ENCODE measurements around the gene EXOSC10.

EXOSC10 gene

GRCh38 chr1:11099310-11100148 is at the start of gene EXOSC10:
TSS of gene EXOSC10 (minus strand) at chr1:11099869. CDS start at chr1:11099831, 38 bp downstream.
- peak; percentile 95 for DNase-seq

DNA sequence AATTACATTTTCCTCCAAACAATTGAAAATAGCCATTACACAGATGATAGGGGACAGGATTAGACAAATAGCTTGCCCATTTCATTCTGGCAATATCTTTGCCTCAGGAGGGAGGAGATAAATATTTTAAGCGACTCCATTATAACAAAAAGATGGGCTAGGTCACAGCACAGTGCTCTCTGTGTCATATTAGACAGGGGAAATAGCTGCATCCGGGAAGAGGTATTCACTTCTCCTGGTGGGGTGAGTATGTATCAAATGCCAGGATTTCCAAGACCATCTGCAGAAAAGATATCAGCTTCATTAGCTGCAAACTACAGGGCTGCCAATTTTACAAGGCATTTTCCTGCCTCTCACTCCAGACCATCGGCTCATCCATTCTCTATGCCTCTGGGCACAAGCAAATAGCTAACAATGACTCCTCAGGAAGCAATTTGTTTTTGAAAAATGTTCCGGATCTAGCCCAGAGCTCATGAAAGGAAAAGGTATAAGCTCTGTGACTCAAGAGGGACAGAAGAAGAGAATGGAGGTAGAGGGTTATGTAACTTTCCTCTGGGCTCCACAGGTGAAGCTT is 47.6 kb upstream of the EXOSC10 start:
- no peak for DNase-seq

GRCh38 chr1:11145741-11146140 is 46.1 kb upstream of the EXOSC10 start:
- no peak for DNase-seq

GRCh38 chr1:11144570-11145256 is 45.0 kb upstream of the EXOSC10 start:
- no peak for DNase-seq

- DNase-seq: no peak
Observed at GRCh38 chr1:11143907-11144306, 44.2 kb upstream of the EXOSC10 start.

GRCh38 chr1:11143401-11143800 is 43.7 kb upstream of the EXOSC10 start:
- no peak for DNase-seq

- DNase-seq: no peak
Observed at GRCh38 chr1:11142618-11143391, 43.1 kb upstream of the EXOSC10 start.

DNA sequence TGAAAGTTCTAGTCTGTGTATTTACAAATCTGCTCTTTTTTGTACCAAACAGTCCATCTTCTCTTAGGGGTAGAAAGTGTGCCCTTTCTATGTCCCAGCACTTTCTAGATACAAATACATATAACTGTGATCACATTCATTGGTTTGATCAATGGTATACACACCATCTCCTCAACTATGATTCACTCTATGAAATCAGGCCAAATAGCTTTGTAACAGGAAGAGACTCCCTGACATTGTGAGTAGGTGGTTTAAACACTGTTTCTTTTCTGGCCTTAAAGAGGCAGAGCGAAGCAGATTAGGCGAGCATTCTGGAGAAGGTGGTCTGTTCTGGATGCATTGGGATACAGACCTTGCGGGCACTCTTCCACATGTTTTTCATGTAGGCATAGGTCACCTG is 39.3 kb upstream of the EXOSC10 start:
- DNase-seq: no peak

- DNase-seq: no peak
Observed at GRCh38 chr1:11138029-11138428, 38.4 kb upstream of the EXOSC10 start.

GRCh38 chr1:11134898-11135266 is 35.2 kb upstream of the EXOSC10 start:
- DNase-seq: no peak

DNA sequence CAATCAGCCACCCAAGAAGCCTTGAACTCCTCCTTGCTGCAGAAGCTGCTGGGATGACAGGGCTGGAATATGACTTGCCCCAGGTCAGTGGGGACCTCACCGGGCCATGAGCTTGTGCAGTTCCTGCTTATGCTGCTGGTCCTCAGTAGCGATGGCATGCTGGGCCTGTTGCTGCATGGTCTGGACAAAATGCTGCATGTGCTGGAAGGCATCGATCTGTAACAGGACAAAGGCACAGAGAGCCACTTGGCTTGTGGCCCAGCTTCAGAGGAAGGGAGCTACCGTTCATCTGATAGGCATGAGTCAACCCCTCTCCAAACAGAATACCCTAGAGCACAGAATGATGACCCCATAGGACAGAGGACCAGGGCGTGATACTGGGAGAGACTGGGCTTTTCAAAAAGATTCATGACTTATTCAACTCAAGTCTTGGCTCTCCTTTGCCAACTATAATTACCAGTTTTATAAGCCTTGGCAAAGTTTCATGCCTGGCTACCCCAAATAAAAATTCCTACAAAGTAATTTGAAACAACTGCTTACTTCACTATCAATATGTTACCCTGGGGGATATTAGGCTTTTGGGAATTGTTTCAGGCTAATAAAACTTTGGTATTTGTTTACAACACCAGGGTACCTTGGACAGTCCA is 34.7 kb upstream of the EXOSC10 start:
- DNase-seq: no peak

DNA sequence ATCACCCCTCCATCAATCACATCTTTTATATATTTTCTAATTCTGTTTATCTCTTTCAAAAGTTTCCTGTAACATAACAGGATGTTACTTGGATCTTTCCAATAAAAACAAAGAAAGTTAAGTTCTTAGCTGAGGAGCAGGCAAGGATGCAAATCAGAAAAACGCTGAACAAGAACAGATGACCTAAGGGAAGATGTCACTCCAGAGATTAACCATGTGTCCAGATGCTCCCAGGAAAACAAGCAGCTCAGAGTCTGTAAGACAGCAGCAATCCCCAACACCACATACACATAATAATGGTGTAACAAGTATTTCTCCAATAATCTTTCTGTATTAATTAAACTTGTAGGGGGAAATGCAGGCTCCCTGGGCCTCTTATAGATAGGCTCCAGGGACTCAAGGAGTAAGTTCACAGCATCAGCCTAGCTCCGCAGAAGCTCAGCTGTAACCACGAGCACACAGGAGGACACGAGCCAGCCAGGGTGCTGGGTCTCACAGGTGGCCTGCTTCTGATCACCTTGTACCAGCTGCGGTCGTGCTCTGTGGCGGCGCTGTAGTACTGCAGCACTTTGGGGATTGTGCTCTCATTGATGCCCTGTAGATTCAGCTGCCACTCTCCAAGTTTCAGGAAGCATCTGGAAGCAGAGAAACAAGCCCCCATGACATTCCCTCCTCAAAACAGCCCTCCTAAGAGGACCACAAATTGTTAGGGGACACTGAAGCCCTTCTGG is 33.1 kb upstream of the EXOSC10 start:
- DNase-seq: no peak

GRCh38 chr1:11131816-11132215 is 32.1 kb upstream of the EXOSC10 start:
- DNase-seq: no peak

DNA sequence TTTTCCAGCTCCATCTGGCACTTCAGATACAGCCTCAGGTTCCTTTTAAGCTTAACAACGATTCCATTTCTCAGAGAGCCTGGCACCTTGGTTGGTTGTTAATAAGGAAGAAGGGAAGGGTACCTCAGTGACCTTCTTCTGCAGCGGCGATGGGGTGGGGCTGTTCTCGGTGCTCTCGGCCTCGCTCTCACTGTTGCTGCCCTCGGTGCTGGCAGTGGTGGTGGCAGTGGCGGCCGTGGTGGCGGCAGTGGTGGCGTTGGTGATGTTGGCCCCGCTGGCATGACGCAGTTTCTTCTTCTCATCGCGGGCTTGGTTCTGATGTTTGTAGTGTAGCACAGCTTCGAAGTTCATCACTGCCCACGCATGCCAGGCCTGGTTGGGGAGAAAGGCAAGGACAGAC is 30.7 kb upstream of the EXOSC10 start:
- DNase-seq: no peak

DNA sequence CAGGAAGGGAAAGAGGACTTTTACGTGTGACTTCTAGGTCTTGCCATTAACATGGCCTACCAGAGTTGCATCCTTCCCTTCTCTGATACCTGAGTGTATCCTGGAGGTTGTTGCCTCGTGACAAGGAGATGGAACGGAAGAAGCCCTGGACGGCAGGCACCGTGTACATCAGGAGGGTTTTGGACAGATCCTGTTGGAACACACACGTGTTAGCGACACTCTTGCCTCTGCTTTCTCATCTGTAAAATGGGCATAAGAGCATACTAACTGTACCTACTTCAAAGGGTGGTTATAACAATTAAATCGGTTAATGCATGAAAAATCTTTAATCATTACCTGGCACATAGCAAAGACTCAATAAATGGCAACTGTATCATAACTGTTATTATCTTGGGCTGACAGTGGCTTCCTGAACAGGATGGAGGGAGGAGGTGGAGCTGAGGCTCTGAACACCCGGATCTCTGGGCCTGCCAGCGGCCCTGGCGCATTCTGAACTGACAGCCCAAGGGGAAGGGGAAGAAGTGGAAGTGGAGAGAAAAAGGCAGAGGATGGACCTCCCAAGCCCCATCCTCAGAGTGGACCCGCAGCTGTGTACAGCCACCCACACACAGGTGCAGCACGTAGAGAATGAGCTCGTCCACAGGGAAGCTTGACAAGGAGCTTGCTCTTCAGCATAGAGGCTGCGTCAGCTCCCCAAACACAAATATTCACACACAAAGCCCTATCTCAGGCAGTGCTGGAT is 30.2 kb upstream of the EXOSC10 start:
- no peak for DNase-seq

GRCh38 chr1:11126569-11126968 is 26.9 kb upstream of the EXOSC10 start:
- DNase-seq: no peak

DNA sequence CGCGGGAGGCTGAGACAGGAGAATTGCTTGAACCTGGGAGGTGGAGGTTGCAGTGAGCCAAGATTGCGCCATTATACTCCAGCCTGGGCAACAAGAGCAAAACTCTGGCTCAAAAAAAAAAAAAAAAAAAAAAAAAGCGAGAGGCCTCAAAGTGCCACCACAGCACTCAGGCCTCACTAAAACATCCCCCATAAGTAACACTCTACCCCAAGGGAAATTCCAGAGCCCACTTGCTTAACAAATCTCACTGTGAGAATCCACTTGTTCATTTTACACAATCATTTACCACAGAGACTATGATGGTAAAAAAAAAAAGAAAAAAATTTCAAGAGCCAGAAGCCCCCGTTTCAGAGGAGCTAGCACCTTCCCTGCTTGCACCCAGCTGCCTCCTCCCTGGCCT is 26.3 kb upstream of the EXOSC10 start:
- DNase-seq: no peak

DNA sequence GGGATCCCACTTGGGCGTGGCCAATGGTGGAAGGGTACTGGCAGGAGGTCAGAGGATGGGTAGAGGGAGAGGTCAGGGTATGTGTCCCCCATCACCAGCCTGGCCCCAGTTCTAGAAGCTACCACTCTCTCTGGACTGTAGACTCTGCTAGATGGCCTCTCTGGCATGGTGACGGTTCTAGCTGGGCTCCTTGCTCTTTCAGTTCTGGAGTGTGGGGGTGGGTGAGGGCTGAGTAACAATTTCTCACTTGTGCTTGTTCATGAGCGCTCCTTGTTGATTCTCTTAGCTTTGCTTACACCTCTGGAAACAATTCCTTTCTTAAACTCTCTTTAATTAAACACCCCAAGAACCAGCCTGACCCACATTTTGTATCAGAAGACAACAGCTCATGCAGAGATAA is 25.3 kb upstream of the EXOSC10 start:
- DNase-seq: no peak

DNA sequence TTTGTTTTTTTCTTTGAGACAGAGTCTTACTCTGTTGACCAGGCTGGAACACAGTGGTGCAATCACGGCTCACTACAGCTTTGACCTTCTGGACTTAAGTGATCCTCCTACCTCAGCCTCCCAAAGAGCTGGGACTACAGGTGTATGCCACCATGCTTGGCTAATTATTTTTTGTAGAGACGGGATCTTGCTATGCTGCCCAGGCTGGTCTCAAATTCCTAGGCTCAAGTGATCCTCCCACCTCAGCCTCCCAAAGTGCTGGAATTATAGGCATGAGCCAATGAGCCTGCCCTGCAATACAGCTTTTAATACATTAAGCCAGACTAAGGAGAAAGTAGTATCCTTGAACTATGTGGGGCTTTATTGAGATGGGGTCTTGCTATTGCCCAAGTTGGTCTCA is 16.6 kb upstream of the EXOSC10 start:
- no peak for DNase-seq

DNA sequence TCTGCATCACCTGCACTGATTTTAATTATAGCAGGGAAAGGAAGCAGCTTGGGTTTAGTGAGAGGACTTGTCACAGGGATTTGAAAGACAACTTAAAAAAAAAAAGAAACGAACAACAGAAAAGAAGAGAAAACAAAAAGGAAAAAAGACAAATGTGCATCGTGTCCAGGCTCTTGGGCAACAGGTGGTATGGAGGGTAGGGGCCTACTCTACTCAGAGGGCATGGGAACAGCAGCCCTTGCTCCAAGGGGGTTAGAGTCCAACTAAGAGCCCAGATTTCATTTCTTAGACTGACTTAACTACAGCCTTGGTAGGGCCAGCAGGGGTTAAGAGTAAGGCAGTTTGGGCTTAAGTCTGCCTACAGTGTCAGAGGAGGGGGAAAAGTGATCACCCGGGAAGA is 15.3 kb upstream of the EXOSC10 start:
- DNase-seq: no peak

DNA sequence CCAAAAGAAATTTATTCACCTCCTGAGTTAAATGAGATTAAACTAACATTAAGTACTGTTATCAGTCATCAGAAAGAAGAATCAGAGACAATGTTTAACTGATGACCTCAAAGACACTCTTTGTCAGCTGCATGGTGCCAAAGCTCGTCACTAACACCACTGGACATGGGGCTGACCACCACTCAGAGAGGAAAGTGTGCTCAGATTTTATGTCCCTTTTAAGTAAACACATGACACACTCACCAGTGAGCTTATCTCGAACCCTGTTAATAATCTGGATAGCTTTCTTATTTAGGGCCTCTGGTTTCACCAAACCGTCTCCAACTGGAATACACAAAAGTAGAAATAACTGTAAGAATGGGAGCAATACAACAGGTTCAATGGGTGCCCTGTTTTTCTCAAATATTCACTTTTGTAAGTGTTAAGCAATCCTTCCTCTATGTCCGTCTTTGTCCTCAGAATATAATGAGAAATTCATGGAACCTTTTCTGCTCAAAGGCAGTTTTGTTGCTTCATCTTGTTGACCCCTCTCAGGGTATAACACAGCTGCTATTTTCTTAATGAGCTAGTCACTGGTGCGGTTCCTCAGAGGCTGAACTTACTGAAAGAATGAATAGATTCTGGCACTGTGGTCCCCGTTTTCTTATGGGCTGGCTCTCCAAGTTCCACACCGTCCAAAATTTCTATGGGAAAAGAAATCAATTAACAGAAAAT is 9.5 kb upstream of the EXOSC10 start:
- DNase-seq: no peak

All from NCI-H345 (cell line).